Loucy (cell line): ENCODE data around the gene PRXL2B.

Experiments used
- CTCF ChIP-seq: fragments of 200-600 bp; sonication (generic); conservative IDR thresholded peaks from 2 replicates; pipeline ENCODE4 v1.5.1; 2014; ENCODE audit warnings: mild to moderate bottlenecking, antibody characterized with exemption, low read length
- EZH2phosphoT487 ChIP-seq: fragments of 200-600 bp; IDR thresholded peaks from 2 replicates; pipeline ENCODE4 v1.6.1; 2018; ENCODE audit warnings: antibody characterized with exemption, mild to moderate bottlenecking, moderate library complexity, borderline replicate concordance

GRCh38 chr1:2589431-2590232 is 3.1 kb downstream of the PRXL2B start:
- TF ChIP-seq CTCF (no peak), EZH2phosphoT487 (no peak)
